ENCODE results near the gene SH3PXD2B. TPM values are rescaled to one million over a fixed set of nuclear protein-coding genes. Genes with fewer than 3 reads are reported as not detected.

The SH3PXD2B gene
- total RNA-seq, 1 experiment from 2014 or later, result 64.1 TPM

- ATAC-seq (no peak), DNase-seq (ENCODE audit: low spot score) (no peak)
- H3K9me3 Mint-ChIP-seq, result peaks cover 5% of the 10 kb centered on the region; the same call in 1 of the 2 replicates
- no peak overlapping the region for H3K4me3 Mint-ChIP-seq
- TF ChIP-seq PREB (CRISPR knock-in tag; IDR thresholded peaks at IDR 0.05; ENCODE audit: borderline replicate concordance), result no peak
- TF ChIP-seq ARID4B (CRISPR knock-in tag; IDR thresholded peaks at IDR 0.05; ENCODE audit: borderline replicate concordance), result no peak
- TF ChIP-seq NR3C1 (CRISPR knock-in tag; conservative IDR thresholded peaks at IDR 0.05; ENCODE audit: low read depth), result no peak
- TF ChIP-seq ZNF396 (CRISPR knock-in tag; IDR thresholded peaks at IDR 0.05; ENCODE audit: borderline replicate concordance), result no peak
- TF ChIP-seq MYBL2 (CRISPR knock-in tag; IDR thresholded peaks at IDR 0.05), result no peak
- TF ChIP-seq NFE2L1 (CRISPR knock-in tag; IDR thresholded peaks at IDR 0.05), result no peak
- TF ChIP-seq, protein P1, sequence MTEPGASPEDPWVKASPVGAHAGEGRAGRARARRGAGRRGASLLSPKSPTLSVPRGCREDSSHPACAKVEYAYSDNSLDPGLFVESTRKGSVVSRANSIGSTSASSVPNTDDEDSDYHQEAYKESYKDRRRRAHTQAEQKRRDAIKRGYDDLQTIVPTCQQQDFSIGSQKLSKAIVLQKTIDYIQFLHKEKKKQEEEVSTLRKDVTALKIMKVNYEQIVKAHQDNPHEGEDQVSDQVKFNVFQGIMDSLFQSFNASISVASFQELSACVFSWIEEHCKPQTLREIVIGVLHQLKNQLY (CRISPR knock-in tag; IDR thresholded peaks at IDR 0.05), result no peak
- TF ChIP-seq, protein P2, sequence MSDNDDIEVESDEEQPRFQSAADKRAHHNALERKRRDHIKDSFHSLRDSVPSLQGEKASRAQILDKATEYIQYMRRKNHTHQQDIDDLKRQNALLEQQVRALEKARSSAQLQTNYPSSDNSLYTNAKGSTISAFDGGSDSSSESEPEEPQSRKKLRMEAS (CRISPR knock-in tag; IDR thresholded peaks at IDR 0.05), result no peak
- TF ChIP-seq, protein P3, sequence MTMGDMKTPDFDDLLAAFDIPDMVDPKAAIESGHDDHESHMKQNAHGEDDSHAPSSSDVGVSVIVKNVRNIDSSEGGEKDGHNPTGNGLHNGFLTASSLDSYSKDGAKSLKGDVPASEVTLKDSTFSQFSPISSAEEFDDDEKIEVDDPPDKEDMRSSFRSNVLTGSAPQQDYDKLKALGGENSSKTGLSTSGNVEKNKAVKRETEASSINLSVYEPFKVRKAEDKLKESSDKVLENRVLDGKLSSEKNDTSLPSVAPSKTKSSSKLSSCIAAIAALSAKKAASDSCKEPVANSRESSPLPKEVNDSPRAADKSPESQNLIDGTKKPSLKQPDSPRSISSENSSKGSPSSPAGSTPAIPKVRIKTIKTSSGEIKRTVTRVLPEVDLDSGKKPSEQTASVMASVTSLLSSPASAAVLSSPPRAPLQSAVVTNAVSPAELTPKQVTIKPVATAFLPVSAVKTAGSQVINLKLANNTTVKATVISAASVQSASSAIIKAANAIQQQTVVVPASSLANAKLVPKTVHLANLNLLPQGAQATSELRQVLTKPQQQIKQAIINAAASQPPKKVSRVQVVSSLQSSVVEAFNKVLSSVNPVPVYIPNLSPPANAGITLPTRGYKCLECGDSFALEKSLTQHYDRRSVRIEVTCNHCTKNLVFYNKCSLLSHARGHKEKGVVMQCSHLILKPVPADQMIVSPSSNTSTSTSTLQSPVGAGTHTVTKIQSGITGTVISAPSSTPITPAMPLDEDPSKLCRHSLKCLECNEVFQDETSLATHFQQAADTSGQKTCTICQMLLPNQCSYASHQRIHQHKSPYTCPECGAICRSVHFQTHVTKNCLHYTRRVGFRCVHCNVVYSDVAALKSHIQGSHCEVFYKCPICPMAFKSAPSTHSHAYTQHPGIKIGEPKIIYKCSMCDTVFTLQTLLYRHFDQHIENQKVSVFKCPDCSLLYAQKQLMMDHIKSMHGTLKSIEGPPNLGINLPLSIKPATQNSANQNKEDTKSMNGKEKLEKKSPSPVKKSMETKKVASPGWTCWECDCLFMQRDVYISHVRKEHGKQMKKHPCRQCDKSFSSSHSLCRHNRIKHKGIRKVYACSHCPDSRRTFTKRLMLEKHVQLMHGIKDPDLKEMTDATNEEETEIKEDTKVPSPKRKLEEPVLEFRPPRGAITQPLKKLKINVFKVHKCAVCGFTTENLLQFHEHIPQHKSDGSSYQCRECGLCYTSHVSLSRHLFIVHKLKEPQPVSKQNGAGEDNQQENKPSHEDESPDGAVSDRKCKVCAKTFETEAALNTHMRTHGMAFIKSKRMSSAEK (CRISPR knock-in tag; IDR thresholded peaks at IDR 0.05; ENCODE audit: borderline replicate concordance), result no peak
- TF ChIP-seq ZNF263 (CRISPR knock-in tag; IDR thresholded peaks at IDR 0.05; ENCODE audit: low read depth), result no peak
- no peak for TF ChIP-seq FOXP1 (CRISPR knock-in tag; IDR thresholded peaks at IDR 0.05; ENCODE audit: borderline replicate concordance)
- TF ChIP-seq FOXK1 (CRISPR knock-in tag; IDR thresholded peaks at IDR 0.05), result no peak
- TF ChIP-seq, protein P4, sequence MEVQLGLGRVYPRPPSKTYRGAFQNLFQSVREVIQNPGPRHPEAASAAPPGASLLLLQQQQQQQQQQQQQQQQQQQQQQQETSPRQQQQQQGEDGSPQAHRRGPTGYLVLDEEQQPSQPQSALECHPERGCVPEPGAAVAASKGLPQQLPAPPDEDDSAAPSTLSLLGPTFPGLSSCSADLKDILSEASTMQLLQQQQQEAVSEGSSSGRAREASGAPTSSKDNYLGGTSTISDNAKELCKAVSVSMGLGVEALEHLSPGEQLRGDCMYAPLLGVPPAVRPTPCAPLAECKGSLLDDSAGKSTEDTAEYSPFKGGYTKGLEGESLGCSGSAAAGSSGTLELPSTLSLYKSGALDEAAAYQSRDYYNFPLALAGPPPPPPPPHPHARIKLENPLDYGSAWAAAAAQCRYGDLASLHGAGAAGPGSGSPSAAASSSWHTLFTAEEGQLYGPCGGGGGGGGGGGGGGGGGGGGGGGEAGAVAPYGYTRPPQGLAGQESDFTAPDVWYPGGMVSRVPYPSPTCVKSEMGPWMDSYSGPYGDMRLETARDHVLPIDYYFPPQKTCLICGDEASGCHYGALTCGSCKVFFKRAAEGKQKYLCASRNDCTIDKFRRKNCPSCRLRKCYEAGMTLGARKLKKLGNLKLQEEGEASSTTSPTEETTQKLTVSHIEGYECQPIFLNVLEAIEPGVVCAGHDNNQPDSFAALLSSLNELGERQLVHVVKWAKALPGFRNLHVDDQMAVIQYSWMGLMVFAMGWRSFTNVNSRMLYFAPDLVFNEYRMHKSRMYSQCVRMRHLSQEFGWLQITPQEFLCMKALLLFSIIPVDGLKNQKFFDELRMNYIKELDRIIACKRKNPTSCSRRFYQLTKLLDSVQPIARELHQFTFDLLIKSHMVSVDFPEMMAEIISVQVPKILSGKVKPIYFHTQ (CRISPR knock-in tag; IDR thresholded peaks at IDR 0.05), result no peak
- TF ChIP-seq E2F4 (CRISPR knock-in tag; IDR thresholded peaks at IDR 0.05; ENCODE audit: borderline replicate concordance, low read depth), result no peak
- TF ChIP-seq ZNF121 (CRISPR knock-in tag; IDR thresholded peaks at IDR 0.05), result no peak
- TF ChIP-seq CBFB (CRISPR knock-in tag; IDR thresholded peaks at IDR 0.05; ENCODE audit: low read depth), result no peak
- ChIA-PET POLR2A (no interaction called here), CTCF (interaction anchor here (1.0 kb wide), 1 partner anchor 9 kb away, joined by 3 read pairs; no protein-coding TSS in a partner anchor)
- no peaks in the 10 kb centered on the region for H3K27me3 Mint-ChIP-seq (ENCODE audit: low read depth)
- 0 out of 2 replicates have a peak, but pooled peaks cover 2% of the 10 kb centered on the region for H3K4me1 Mint-ChIP-seq
- H3K27ac Mint-ChIP-seq, result no peak overlapping the region
- no peaks in the 10 kb centered on the region for H3K36me3 Mint-ChIP-seq
Measured at GRCh38 chr5:172325452-172325851, 128.9 kb downstream of the SH3PXD2B start.
